ACC112 (cell line): Measurements from ENCODE around the gene LRRC72.

Experiments
- H2AFZ ChIP-seq: fragments of 200-600 bp; sonication (generic); one replicate; pipeline ENCODE4 v1.6.0; 2017; ENCODE audit warnings: antibody characterized with exemption, low read length; ENCODE audit not compliant: unreplicated experiment
- H3K27ac ChIP-seq: fragments of 200-600 bp; sonication (generic); 2 replicates; pipeline ENCODE4 v1.5.1; 2014; ENCODE audit warnings: low read depth, mild to moderate bottlenecking, antibody characterized with exemption, low read length, moderate library complexity
- H3K27me3 ChIP-seq: fragments of 200-600 bp; sonication (generic); 2 replicates; pipeline ENCODE4 v1.6.1; 2014; ENCODE audit warnings: mild to moderate bottlenecking, antibody characterized with exemption, low read length, moderate library complexity, mixed read lengths; ENCODE audit not compliant: insufficient read depth
- H3K36me3 ChIP-seq: fragments of 200-600 bp; sonication (generic); 2 replicates; pipeline ENCODE4 v1.6.1; 2016; ENCODE audit warnings: mild to moderate bottlenecking, antibody characterized with exemption, low read length, moderate library complexity, mixed read lengths; ENCODE audit not compliant: insufficient read depth
- H3K4me1 ChIP-seq: fragments of 200-600 bp; sonication (generic); one replicate; pipeline ENCODE4 v1.6.1; 2016; ENCODE audit warnings: low read length, mixed read lengths; ENCODE audit not compliant: insufficient read depth, unreplicated experiment, control insufficient read depth
- H3K4me3 ChIP-seq: fragments of 200-600 bp; sonication (generic); 2 replicates; pipeline ENCODE4 v1.5.1; 2014; ENCODE audit warnings: mild to moderate bottlenecking, low read depth, low read length
- H3K79me2 ChIP-seq: fragments of 200-600 bp; sonication (generic); one replicate; pipeline ENCODE4 v1.6.0; 2016; ENCODE audit warnings: low read length; ENCODE audit not compliant: control insufficient read depth, unreplicated experiment, insufficient read depth

Gene LRRC72

GRCh38 chr7:16616542-16616941 is 89.9 kb downstream of the LRRC72 start:
- Histone ChIP-seq H3K4me3 (no peak overlapping the region), H2AFZ (no peak overlapping the region), H3K36me3 (peaks cover 14% of the 10 kb centered on the region)

GRCh38 chr7:16619979-16620408 is 93.4 kb downstream of the LRRC72 start:
- no peaks in the 10 kb centered on the region for H3K79me2 ChIP-seq
- no peak overlapping the region for H2AFZ ChIP-seq
- H3K27me3 ChIP-seq: no peaks in the 10 kb centered on the region
- H3K4me1 ChIP-seq: no peaks in the 10 kb centered on the region
- no peak overlapping the region for H3K27ac ChIP-seq
- peaks cover 19% of the 10 kb centered on the region for H3K36me3 ChIP-seq
- H3K4me3 ChIP-seq: no peak overlapping the region

More at GRCh38 chr7:16616542-16616941, 89.9 kb downstream of the LRRC72 start:
- H3K27me3 ChIP-seq: no peaks in the 10 kb centered on the region
- H3K4me1 ChIP-seq: no peaks in the 10 kb centered on the region
- H3K79me2 ChIP-seq: no peaks in the 10 kb centered on the region
- H3K27ac ChIP-seq: no peak overlapping the region

DNA sequence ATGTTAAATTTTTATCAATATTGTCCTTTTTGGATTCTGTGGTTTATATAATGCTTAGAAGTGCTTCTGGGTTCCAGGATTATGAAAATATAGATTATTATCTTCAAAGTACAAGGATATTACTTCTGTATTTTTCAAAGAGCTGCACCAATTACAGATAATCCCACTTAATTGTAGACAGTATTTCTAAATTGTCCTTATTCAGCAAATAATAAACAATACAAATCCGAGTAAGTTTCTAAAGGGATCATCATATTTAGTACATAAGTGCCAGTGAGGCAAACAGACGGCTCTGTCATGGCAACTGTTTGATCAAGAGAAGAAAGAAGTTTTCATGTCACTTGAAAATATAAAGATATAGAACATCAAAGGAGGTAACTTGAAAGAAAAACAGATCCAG is 99.8 kb downstream of the LRRC72 start:
- Histone ChIP-seq H2AFZ (no peak overlapping the region), H3K79me2 (no peaks in the 10 kb centered on the region), H3K36me3 (peaks cover 6% of the 10 kb centered on the region), H3K27ac (no peak overlapping the region), H3K4me1 (no peaks in the 10 kb centered on the region), H3K27me3 (no peaks in the 10 kb centered on the region), H3K4me3 (no peak overlapping the region)

GRCh38 chr7:16627236-16627635 is 100.6 kb downstream of the LRRC72 start:
- H3K4me1 ChIP-seq: no peaks in the 10 kb centered on the region
- no peaks in the 10 kb centered on the region for H3K27me3 ChIP-seq
- no peaks in the 10 kb centered on the region for H3K79me2 ChIP-seq
- H3K36me3 ChIP-seq: peaks cover under 1% of the 10 kb centered on the region
- H2AFZ ChIP-seq: no peak overlapping the region
- no peak overlapping the region for H3K27ac ChIP-seq
- H3K4me3 ChIP-seq: no peak overlapping the region

- no peak overlapping the region for H3K27ac ChIP-seq
- no peaks in the 10 kb centered on the region for H3K4me1 ChIP-seq
- no peak overlapping the region for H3K4me3 ChIP-seq
- H2AFZ ChIP-seq: no peak overlapping the region
- no peaks in the 10 kb centered on the region for H3K79me2 ChIP-seq
- no peaks in the 10 kb centered on the region for H3K27me3 ChIP-seq
- H3K36me3 ChIP-seq: no peaks in the 10 kb centered on the region; the same call in 1 of the 2 replicates
These were observed 104.0 kb downstream of the LRRC72 start for GRCh38 chr7:16630654-16631053.
